Testis (tissue), 2 donors: ENCODE data around the gene OST4.

ENCODE experiments used
- POLR2A ChIP-seq: fragments of 450-650 bp; IDR thresholded peaks from one replicate; pipeline ENCODE4 v1.6.1; 2017; ENCODE audit warnings: antibody characterized with exemption, mild to moderate bottlenecking, moderate library complexity
- TF ChIP-seq, protein P1 (sequence below), 3 experiments: fragments of 450-650 bp in 2 of 3; fragments of 200-600 bp in 1 of 3; sonication (generic) in 1 of 3; IDR thresholded peaks; one replicate each; pipeline ENCODE4 v1.5.1; 2016 to 2019; ENCODE audit warnings: antibody characterized with exemption in 3 of 3, mild to moderate bottlenecking in 2 of 3, moderate library complexity in 1 of 3

DNA sequence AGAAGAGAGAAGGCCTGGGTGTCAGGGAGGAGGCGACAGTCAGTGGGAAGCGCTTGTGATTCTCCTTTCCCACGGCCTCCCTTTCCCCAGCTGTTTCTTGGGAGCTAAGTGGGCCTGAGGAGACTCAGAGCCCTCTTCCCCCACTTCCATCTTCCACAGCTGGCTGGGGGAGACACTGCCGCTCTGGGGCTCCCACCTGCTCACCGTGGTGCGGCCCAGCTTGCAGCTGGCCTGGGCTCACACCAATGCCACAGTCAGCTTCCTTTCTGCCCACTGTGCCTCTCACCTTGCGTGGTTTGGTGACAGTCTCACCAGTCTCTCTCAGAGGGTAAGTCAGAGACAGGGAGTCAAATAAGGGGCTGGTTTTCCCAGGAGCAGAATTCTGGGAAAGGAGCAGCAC, 31.6 kb downstream of the OST4 start:
- TF ChIP-seq, protein P1, sequence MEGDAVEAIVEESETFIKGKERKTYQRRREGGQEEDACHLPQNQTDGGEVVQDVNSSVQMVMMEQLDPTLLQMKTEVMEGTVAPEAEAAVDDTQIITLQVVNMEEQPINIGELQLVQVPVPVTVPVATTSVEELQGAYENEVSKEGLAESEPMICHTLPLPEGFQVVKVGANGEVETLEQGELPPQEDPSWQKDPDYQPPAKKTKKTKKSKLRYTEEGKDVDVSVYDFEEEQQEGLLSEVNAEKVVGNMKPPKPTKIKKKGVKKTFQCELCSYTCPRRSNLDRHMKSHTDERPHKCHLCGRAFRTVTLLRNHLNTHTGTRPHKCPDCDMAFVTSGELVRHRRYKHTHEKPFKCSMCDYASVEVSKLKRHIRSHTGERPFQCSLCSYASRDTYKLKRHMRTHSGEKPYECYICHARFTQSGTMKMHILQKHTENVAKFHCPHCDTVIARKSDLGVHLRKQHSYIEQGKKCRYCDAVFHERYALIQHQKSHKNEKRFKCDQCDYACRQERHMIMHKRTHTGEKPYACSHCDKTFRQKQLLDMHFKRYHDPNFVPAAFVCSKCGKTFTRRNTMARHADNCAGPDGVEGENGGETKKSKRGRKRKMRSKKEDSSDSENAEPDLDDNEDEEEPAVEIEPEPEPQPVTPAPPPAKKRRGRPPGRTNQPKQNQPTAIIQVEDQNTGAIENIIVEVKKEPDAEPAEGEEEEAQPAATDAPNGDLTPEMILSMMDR (IDR thresholded peaks at IDR 0.05), result no peak
- no peak for TF ChIP-seq POLR2A
